Left lung (tissue), 14 donors: ENCODE measurements around the gene CD69. TPM values are rescaled to one million over a fixed set of nuclear protein-coding genes. Genes with fewer than 3 reads are reported as not detected.

Experiments used
- ATAC-seq: fragments of 200-7000 bp; cut with Tn5 transposase; one replicate; pipeline ENCODE4 v1.9.1; 2020; ENCODE audit warnings: moderate library complexity
- DNase-seq, 4 donors: peaks; one replicate each; pipeline ENCODE4 v3.0.0-alpha.2; 2013 to 2020
- H3K27ac ChIP-seq, 2 donors: fragments of 200-600 bp; sonication (generic) in 1 of 2; one replicate each; pipeline versions ENCODE4 v1.5.0 to v1.8.0; 2020 to 2021
- H3K27me3 ChIP-seq, 2 donors: fragments of 200-600 bp; sonication (generic) in 1 of 2; one replicate each; pipeline versions ENCODE4 v1.5.0 to v1.8.0; 2020 to 2021
- H3K36me3 ChIP-seq, 2 donors: fragments of 200-600 bp; sonication (generic) in 1 of 2; one replicate each; pipeline versions ENCODE4 v1.5.0 to v1.8.0; 2020 to 2021
- H3K4me1 ChIP-seq, 2 donors: fragments of 200-600 bp; one replicate each; pipeline ENCODE4 v1.8.0; 2021
- H3K4me3 ChIP-seq, 2 donors: fragments of 200-600 bp; sonication (generic) in 1 of 2; one replicate each; pipeline versions ENCODE4 v1.5.0 to v1.8.0; 2020 to 2021; ENCODE audit warnings: mild to moderate bottlenecking in 1 of 2
- H3K9me3 ChIP-seq, 2 donors: fragments of 200-600 bp; sonication (generic) in 1 of 2; one replicate each; pipeline versions ENCODE4 v1.5.0 to v1.8.0; 2020 to 2021
- intact Hi-C, 2 donors: fragments of 100-400 bp; cut with DNase I; formaldehyde crosslinking; loops; one replicate each; pipeline versions ENCODE4 v1.11.2 to v1.14.2; 2022
- long read RNA-seq, 12 donors: library from polyadenylated mRNA in 2 of 12; unstranded in 2 of 12; transcript quantifications; one replicate each; pipeline ENCODE4 v2.0.0 and lab custom pipeline, GENCODE V29; 2019 to 2026
- polyA plus RNA-seq, 6 donors: library from polyadenylated mRNA; unstranded; fragments of 120-200 nt; gene quantifications; one replicate each; pipeline ENCODE4 v1.2.1, GENCODE V29; 2013; ENCODE audit not compliant: insufficient read length in 6 of 6
- total RNA-seq, 2 donors: library from RNA; stranded (reverse); fragmentation: NEBNext Ultra II Directional; extraction: Animal tissue kit (Norgen Biotek cat#: 25700); gene quantifications; one replicate each; pipeline ENCODE4 v1.2.1, GENCODE V29; 2021
- TF ChIP-seq, protein P1 (sequence below), 2 donors: fragments of 200-600 bp; sonication (generic) in 1 of 2; IDR thresholded peaks; one replicate each; pipeline versions ENCODE4 v1.5.0 to v1.8.0; 2021; ENCODE audit warnings: antibody characterized with exemption in 2 of 2
- donor health status: DM: no; HTN: yes; CAD: no.
- donor health status: DM: no; HTN: no; CAD: no.

The CD69 gene
- total RNA-seq (1 to 10 TPM; 4.4 to 6.5 TPM), polyA plus RNA-seq (1 to 10 TPM; 2.8 to 7.0 (median 5.4) TPM)
- long read RNA-seq, donor 1, partial matches to known transcripts = 0 of 3 reads
- long read RNA-seq, donor 1, other reads (novel, unspliced or antisense) = 0 of 3 reads
- long read RNA-seq, donor 2, partial matches to known transcripts = 0 of 2 reads
- long read RNA-seq, donor 2, other reads (novel, unspliced or antisense) = 0 of 2 reads
- long read RNA-seq, donor 3, partial matches to known transcripts = 0 of 1 reads
- long read RNA-seq, donor 3, other reads (novel, unspliced or antisense) = 0 of 1 reads
- long read RNA-seq, donor 4, partial matches to known transcripts = 0 of 4 reads
- long read RNA-seq, donor 4, other reads (novel, unspliced or antisense) = 1 of 4 reads
- long read RNA-seq, donor 5 = 0 reads
- long read RNA-seq, donor 6 = 0 reads
- long read RNA-seq, donor 7 = 0 reads
- long read RNA-seq, donor 8 = 0 reads
- long read RNA-seq, donor 9 = 0 reads
- long read RNA-seq, donor 10 = 0 reads
- long read RNA-seq, donor 11 = 0 reads
- long read RNA-seq, donor 12, partial matches to known transcripts = 0 of 1 reads
- long read RNA-seq, donor 12, other reads (novel, unspliced or antisense) = 0 of 1 reads

DNA sequence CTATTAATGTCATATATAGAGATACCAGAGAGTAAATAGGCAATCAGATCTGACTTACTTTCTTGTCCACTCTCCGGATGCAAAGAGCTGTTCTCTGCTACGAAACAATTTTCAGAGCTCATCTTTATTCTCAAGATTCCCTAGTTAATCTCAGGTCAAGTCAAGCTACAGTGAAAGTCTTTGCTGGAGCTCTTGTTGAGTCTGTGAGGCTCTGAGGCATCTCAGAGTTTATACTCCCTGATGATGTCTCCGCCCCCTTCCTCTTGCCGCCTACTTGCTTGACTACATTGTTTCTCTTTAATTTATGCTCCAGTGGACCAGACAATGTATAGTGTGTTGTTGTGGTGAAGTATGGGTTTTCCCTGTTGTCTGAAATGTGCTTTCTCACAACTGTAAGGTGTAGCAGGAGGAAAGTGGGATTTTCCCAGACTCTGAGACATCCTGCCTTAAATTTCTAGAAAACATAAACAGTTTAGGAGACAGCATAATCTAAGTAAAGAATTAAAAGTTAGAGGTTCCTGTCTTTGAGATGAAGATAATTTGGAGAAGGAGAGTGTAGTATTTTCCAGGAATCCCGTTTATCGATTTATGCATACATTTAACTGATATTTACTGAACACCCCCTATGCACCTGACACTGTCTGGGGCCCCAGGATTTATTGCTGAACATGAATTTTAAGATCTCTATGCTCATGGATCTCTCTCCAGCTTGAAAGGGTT, at the start of gene CD69:
CD69 (minus strand) TSS at position 203 of the 720 bp plus-strand sequence; CDS start at position 122, 81 bp downstream.
- TF ChIP-seq, protein P1, sequence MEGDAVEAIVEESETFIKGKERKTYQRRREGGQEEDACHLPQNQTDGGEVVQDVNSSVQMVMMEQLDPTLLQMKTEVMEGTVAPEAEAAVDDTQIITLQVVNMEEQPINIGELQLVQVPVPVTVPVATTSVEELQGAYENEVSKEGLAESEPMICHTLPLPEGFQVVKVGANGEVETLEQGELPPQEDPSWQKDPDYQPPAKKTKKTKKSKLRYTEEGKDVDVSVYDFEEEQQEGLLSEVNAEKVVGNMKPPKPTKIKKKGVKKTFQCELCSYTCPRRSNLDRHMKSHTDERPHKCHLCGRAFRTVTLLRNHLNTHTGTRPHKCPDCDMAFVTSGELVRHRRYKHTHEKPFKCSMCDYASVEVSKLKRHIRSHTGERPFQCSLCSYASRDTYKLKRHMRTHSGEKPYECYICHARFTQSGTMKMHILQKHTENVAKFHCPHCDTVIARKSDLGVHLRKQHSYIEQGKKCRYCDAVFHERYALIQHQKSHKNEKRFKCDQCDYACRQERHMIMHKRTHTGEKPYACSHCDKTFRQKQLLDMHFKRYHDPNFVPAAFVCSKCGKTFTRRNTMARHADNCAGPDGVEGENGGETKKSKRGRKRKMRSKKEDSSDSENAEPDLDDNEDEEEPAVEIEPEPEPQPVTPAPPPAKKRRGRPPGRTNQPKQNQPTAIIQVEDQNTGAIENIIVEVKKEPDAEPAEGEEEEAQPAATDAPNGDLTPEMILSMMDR (IDR thresholded peaks at IDR 0.05) = no peak
- intact Hi-C loops = no loop called here
- H3K36me3 ChIP-seq = no peaks in the 10 kb centered on the region
- peak; percentile 57 for ATAC-seq
- peak within 1 kb of the TSS in 1 of 2 donors; percentile 47 for H3K4me3 ChIP-seq
- H3K4me1 ChIP-seq = peaks cover 0 to 46% of the 10 kb centered on the region in 2 donors
- peak within 1 kb of the TSS; percentile 22 to 76 for H3K27ac ChIP-seq
- no peak for DNase-seq
- H3K9me3 ChIP-seq = no peaks in the 10 kb centered on the region
- H3K27me3 ChIP-seq = no peaks in the 10 kb centered on the region

DNA sequence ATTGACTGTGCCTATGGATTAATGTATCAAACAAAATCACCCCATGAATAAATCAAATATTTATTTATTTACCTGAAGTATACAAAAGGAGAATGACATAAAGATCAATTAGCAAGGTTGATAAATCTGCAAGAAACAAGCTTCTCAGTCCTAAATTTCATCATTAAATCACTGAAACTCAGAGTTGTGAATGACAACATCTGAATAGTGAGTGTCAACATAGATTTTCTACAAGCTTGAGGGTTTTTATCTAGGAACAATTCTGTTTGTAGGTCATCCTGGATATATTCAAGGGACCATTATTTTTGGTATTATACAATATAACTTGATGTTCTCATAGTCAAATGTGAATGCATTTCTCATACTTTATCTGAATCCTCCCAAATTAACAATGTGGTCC, 49.2 kb upstream of the CD69 start:
- Histone ChIP-seq H3K4me1 (peaks cover 0 to 30% of the 10 kb centered on the region in 2 donors), H3K9me3 (no peaks in the 10 kb centered on the region), H3K4me3 (no peak overlapping the region), H3K27ac (no peak overlapping the region), H3K36me3 (no peaks in the 10 kb centered on the region), H3K27me3 (peaks cover 0 to 9% of the 10 kb centered on the region in 2 donors)
- TF ChIP-seq, protein P1 (IDR thresholded peaks at IDR 0.05) = no peak
- no peak for DNase-seq
- intact Hi-C loops = no loop called here
- ATAC-seq = no peak

DNA sequence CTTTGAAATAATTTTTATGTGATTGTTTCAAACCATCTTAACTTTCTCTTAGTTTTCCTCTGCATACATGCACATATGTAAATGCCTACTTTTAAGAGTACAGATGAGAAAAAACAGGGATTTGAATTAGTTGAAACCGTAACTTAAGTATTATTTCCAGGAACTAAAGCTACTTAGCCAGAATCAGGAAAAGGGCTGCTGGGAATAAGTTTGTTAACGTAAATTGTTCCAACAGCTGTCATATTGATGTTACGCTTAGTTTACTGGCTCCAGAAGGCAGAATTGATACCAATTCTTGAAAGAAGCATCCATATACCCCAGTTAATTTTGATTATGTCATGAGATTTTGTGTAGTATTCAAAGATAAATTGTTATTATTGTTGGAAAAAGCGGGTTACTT, 48.6 kb upstream of the CD69 start:
- Histone ChIP-seq H3K27me3 (peaks cover 0 to 9% of the 10 kb centered on the region in 2 donors), H3K27ac (no peak overlapping the region), H3K36me3 (no peaks in the 10 kb centered on the region), H3K4me1 (peaks cover 0 to 30% of the 10 kb centered on the region in 2 donors), H3K4me3 (no peak overlapping the region), H3K9me3 (no peaks in the 10 kb centered on the region)
- TF ChIP-seq, protein P1 (IDR thresholded peaks at IDR 0.05) = no peak
- intact Hi-C loops = no loop called here
- DNase-seq = no peak
- no peak for ATAC-seq

DNA sequence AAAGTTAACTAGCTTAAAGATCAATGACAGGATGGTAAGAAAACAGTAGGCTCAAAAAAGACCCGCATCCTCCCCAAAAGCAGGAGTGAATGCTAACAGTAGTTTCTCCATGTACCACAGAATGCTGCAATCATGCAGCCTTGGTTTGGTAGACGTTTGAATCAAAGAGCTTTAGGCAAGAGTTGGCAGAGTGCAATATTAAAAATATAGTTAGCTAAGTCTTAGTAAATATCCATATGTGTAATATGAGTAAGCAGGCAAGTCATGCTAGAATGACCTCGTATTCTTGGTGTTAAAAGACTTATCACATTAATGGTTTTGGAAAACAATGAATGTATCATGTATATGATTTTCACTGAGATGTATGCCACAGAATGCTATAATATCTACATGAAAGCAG, 47.8 kb upstream of the CD69 start:
- TF ChIP-seq, protein P1 (IDR thresholded peaks at IDR 0.05) = no peak
- Histone ChIP-seq H3K36me3 (no peaks in the 10 kb centered on the region), H3K27ac (no peak overlapping the region), H3K4me3 (no peak overlapping the region), H3K9me3 (no peaks in the 10 kb centered on the region), H3K27me3 (peaks cover 0 to 3% of the 10 kb centered on the region in 2 donors), H3K4me1 (peaks cover 0 to 22% of the 10 kb centered on the region in 2 donors)
- intact Hi-C loops = no loop called here
- ATAC-seq = no peak
- no peak for DNase-seq

DNA sequence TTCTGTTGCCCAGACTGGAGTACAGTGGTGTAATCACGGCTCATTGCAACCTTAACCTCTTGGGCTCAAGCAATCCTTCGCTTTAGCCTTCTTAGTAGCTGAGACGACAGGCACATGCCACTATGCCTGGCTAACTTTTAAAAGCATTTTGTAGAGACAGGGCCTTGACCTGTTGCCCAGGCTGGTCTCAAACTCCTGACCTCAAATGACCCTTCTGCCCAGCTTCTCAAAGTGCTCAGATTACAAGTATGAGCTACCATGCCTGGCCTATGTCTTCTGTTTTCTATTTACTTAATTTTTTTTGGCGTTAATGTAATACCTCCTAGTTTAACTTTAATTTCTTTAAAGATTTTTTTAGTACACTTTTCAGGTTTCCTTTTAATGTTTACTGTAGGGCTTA, 46.0 kb upstream of the CD69 start:
- DNase-seq (no peak), ATAC-seq (no peak)
- intact Hi-C loops = no loop called here
- Histone ChIP-seq H3K36me3 (no peaks in the 10 kb centered on the region), H3K27ac (no peak overlapping the region), H3K27me3 (no peaks in the 10 kb centered on the region), H3K4me1 (peaks cover 0 to 18% of the 10 kb centered on the region in 2 donors), H3K4me3 (no peak overlapping the region), H3K9me3 (no peaks in the 10 kb centered on the region)
- TF ChIP-seq, protein P1 (IDR thresholded peaks at IDR 0.05) = no peak
